HG03066 (cell line): ENCODE data around the gene NR1D2.
"Not testable (repeated sequence)": the region's sequence is repeated elsewhere in the genome, so short reads cannot be mapped to it uniquely, and the experiment has no call there.

Experiments used
- ATAC-seq: cut with Tn5 transposase; IDR thresholded peaks from one replicate; pipeline ENCODE4 v1.9.1; 2021; ENCODE audit warnings: low read depth; ENCODE audit not compliant: unreplicated experiment

The NR1D2 gene

GRCh38 chr3:23999012-23999641, 54.0 kb downstream of the NR1D2 start:
- no peak for ATAC-seq

GRCh38 chr3:24002129-24002528, 57.0 kb downstream of the NR1D2 start:
- ATAC-seq: no peak

GRCh38 chr3:24003466-24003865, 58.4 kb downstream of the NR1D2 start:
- ATAC-seq: no peak

DNA sequence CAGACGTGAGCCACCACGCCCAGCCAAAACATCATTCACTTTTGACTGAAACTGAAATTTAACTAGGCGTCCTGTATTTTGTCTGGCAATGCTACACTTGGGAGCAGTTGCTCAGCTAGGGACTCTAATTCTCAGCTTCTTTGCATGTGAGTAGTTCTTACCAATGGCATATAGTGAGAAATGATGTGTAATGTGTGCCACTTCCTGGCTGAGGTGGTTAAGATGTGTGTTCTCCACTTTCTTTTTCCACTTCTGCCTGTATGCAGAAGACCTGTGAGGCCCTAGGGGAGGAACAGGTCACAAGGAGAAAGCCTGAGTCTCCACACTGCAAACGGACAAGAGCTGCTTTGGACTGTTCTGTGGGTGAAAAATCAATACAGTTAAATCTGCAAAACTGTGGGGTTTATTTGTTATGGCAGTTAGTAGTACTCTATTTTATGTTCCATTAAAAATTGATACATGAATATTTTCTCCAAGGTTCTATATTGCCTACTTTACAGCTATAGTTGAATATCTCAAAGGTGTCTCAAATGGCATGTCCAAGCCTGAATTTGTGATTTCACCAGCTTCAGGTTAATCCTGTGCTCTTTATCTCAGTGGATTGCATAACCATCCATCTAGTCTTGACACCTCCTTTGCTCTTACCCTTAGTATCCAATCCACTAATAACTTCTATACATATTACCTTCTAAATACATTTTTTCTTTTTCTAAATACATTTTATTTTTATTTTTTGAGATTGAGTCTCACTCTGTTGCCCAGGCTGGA, 59.3 kb downstream of the NR1D2 start:
- peak; percentile 97 for ATAC-seq

DNA sequence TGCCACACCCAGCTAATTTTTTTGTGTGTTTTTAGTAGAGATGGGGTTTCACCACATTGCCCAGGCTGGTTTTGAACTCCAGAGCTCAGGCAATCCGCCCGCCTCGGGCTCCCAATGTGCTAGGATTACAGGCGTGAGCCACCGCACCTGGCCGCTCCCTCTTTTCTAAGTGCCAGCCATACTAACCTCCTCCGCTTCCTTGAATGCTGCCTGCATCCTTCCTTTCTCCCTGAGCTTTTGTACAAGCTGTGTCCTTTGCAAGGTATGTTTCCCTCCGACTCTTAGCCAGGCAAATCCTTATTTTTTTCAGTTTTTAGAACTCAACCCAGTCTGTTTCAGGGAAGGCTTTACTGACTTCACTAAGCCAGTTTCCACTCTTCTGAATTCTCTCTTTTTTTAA, 60.6 kb downstream of the NR1D2 start:
- no peak for ATAC-seq

GRCh38 chr3:24010834-24011233, 65.7 kb downstream of the NR1D2 start:
- not testable (repeated sequence) for ATAC-seq

- ATAC-seq: no peak
Measured at GRCh38 chr3:24012589-24013269, 67.6 kb downstream of the NR1D2 start.

GRCh38 chr3:24017305-24017704, 72.2 kb downstream of the NR1D2 start:
- ATAC-seq: no peak

DNA sequence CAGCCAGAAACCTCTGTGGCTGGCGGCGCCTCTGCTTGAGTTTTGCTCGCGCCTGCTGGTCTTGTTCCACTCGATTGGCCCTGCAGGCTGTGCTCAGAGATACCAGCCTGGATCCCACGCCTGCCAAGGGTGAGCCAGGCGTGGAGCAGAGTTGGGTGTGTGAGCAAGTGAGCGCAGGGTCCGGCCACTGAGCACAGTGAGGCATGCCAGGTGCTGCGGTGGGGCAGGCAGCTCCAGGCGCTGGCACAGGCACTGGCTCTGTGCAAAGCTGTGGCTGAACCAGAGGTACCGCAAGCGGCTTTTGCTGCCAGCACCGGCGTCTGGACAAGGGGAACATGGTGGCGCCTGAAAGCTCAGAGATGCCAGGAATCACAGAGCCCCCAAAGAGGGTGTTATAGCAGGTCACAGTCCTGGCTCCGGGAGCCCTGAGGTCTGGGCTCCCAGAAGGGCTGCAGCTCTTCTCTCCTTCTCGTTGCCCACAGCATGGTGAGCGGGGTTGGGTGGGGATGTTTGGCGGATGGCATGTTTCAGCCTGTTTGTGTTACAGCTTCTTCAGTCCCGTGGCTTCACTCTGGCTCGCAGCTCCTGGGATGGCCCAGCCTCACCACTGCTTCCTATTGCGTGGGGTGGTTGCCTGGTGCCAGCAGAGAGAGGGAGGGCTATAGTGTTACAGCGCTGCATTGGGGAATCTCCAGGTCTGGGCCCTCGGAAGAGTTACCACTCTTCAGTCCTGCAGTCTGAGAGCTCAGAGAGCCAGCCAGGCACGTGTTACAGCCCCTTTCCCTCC, 73.9 kb downstream of the NR1D2 start:
- ATAC-seq: no peak

GRCh38 chr3:24019585-24019984, 74.5 kb downstream of the NR1D2 start:
- no peak for ATAC-seq

GRCh38 chr3:24020036-24020691, 75.1 kb downstream of the NR1D2 start:
- no peak for ATAC-seq

DNA sequence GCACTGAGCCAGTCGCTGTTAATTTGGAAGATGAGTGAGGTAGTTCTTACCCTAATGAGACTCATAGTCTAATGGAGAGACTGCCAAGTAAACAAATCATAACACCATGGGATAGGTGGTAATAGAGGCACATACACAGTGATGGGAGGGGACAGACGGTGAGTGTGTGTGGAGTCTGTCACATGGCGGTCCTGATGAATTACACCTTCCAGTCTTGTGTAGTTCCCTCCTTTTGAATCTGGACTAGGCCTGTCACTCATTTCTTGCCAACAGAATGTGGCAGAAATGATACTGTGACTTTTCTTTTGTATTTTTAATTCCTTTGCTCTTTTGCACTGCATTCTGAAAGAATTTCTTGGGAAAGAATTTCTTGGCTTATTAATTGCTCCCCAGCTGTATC, 78.1 kb downstream of the NR1D2 start:
- no peak for ATAC-seq

DNA sequence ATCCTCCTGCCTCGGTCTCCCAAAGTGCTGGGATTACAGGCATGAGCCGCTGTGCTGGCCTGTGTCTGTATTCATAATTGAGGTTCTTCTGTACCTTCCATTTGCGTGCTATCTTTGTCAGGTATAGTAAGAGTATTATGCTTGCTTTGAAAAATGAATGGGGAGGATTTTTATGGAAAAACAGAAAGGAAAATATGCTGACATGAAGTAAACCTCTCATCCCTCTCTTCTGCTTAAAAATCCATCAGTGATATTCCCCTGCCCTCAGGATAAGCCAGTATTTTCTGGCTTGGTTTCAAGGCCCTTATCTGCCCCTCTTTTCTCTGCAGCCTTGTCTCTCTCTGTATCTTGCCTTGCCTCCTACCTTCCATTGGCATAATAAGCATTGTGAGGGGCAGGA, 80.7 kb downstream of the NR1D2 start:
- ATAC-seq: no peak

- ATAC-seq: not testable (repeated sequence)
Measured at GRCh38 chr3:24026665-24027064, 81.6 kb downstream of the NR1D2 start.

GRCh38 chr3:24027946-24028345, 82.9 kb downstream of the NR1D2 start:
- no peak for ATAC-seq
